ENCODE measurements around the gene LEKR1.

Gene LEKR1

GRCh38 chr3:156834962-156835535 lies 8.9 kb downstream of the LEKR1 start:
- no peaks in the 10 kb centered on the region for H3K27me3 Mint-ChIP-seq (ENCODE audit: low read depth)
- H3K4me3 Mint-ChIP-seq = no peak overlapping the region
- H3K27ac Mint-ChIP-seq = no peak overlapping the region
- no peaks in the 10 kb centered on the region for H3K9me3 Mint-ChIP-seq
- peaks cover 10% of the 10 kb centered on the region for H3K4me1 Mint-ChIP-seq (ENCODE audit: low read depth)
- H3K36me3 Mint-ChIP-seq (ENCODE audit: low read depth) = peaks cover 6% of the 10 kb centered on the region
- no peak for DNase-seq (ENCODE audit: low spot score)

- H3K36me3 Mint-ChIP-seq (ENCODE audit: low read depth) = no peaks in the 10 kb centered on the region
- no peaks in the 10 kb centered on the region for H3K27me3 Mint-ChIP-seq (ENCODE audit: low read depth)
- H3K4me3 Mint-ChIP-seq = no peak overlapping the region
- peaks cover 7% of the 10 kb centered on the region for H3K4me1 Mint-ChIP-seq (ENCODE audit: low read depth)
- no peaks in the 10 kb centered on the region for H3K9me3 Mint-ChIP-seq
- H3K27ac Mint-ChIP-seq = no peak overlapping the region
- DNase-seq (ENCODE audit: low spot score) = no peak
Observed at GRCh38 chr3:156836701-156837100, 10.5 kb downstream of the LEKR1 start.

- Mint-ChIP-seq H3K36me3 (ENCODE audit: low read depth) (no peaks in the 10 kb centered on the region), H3K4me3 (no peak overlapping the region), H3K27ac (no peak overlapping the region), H3K9me3 (no peaks in the 10 kb centered on the region), H3K27me3 (ENCODE audit: low read depth) (peaks cover 4% of the 10 kb centered on the region), H3K4me1 (ENCODE audit: low read depth) (peaks cover 7% of the 10 kb centered on the region)
- no peak for DNase-seq (ENCODE audit: low spot score)
Observed at GRCh38 chr3:156837115-156837514, 11.0 kb downstream of the LEKR1 start.

GRCh38 chr3:156838035-156838434 lies 11.9 kb downstream of the LEKR1 start:
- Mint-ChIP-seq H3K9me3 (no peaks in the 10 kb centered on the region), H3K27ac (no peak overlapping the region), H3K4me1 (ENCODE audit: low read depth) (peaks cover 6% of the 10 kb centered on the region), H3K4me3 (no peak overlapping the region), H3K27me3 (ENCODE audit: low read depth) (peaks cover 12% of the 10 kb centered on the region), H3K36me3 (ENCODE audit: low read depth) (no peaks in the 10 kb centered on the region)
- no peak for DNase-seq (ENCODE audit: low spot score)

- H3K36me3 Mint-ChIP-seq (ENCODE audit: low read depth) = no peaks in the 10 kb centered on the region
- H3K4me1 Mint-ChIP-seq (ENCODE audit: low read depth) = no peaks in the 10 kb centered on the region
- H3K27me3 Mint-ChIP-seq (ENCODE audit: low read depth) = peaks cover 31% of the 10 kb centered on the region
- no peak for DNase-seq (ENCODE audit: low spot score)
- peaks cover 3% of the 10 kb centered on the region for H3K9me3 Mint-ChIP-seq
- no peak overlapping the region for H3K27ac Mint-ChIP-seq
- H3K4me3 Mint-ChIP-seq = no peak overlapping the region
Observed at GRCh38 chr3:156840826-156841689, 14.9 kb downstream of the LEKR1 start.

GRCh38 chr3:156843071-156843808 lies 17.1 kb downstream of the LEKR1 start:
- H3K27ac Mint-ChIP-seq = no peak overlapping the region
- H3K27me3 Mint-ChIP-seq (ENCODE audit: low read depth) = peaks cover 37% of the 10 kb centered on the region
- peaks cover 3% of the 10 kb centered on the region for H3K9me3 Mint-ChIP-seq
- no peak for DNase-seq (ENCODE audit: low spot score)
- no peaks in the 10 kb centered on the region for H3K36me3 Mint-ChIP-seq (ENCODE audit: low read depth)
- no peaks in the 10 kb centered on the region for H3K4me1 Mint-ChIP-seq (ENCODE audit: low read depth)
- no peak overlapping the region for H3K4me3 Mint-ChIP-seq

- peaks cover 3% of the 10 kb centered on the region for H3K9me3 Mint-ChIP-seq
- peaks cover 1% of the 10 kb centered on the region for H3K4me1 Mint-ChIP-seq (ENCODE audit: low read depth)
- no peak for DNase-seq (ENCODE audit: low spot score)
- no peak overlapping the region for H3K4me3 Mint-ChIP-seq
- peaks cover 51% of the 10 kb centered on the region for H3K27me3 Mint-ChIP-seq (ENCODE audit: low read depth)
- H3K36me3 Mint-ChIP-seq (ENCODE audit: low read depth) = no peaks in the 10 kb centered on the region
- H3K27ac Mint-ChIP-seq = no peak overlapping the region
Observed at GRCh38 chr3:156847752-156848448, 21.7 kb downstream of the LEKR1 start.

- no peaks in the 10 kb centered on the region for H3K36me3 Mint-ChIP-seq (ENCODE audit: low read depth)
- peaks cover 19% of the 10 kb centered on the region for H3K27me3 Mint-ChIP-seq (ENCODE audit: low read depth)
- no peaks in the 10 kb centered on the region for H3K9me3 Mint-ChIP-seq
- H3K4me1 Mint-ChIP-seq (ENCODE audit: low read depth) = peaks cover 3% of the 10 kb centered on the region
- H3K4me3 Mint-ChIP-seq = no peak overlapping the region
- DNase-seq (ENCODE audit: low spot score) = no peak
- H3K27ac Mint-ChIP-seq = no peak overlapping the region
Observed at GRCh38 chr3:156859578-156859977, 33.4 kb downstream of the LEKR1 start.

GRCh38 chr3:156860873-156861272 lies 34.7 kb downstream of the LEKR1 start:
- peaks cover 3% of the 10 kb centered on the region for H3K4me1 Mint-ChIP-seq (ENCODE audit: low read depth)
- no peaks in the 10 kb centered on the region for H3K36me3 Mint-ChIP-seq (ENCODE audit: low read depth)
- DNase-seq (ENCODE audit: low spot score) = no peak
- H3K9me3 Mint-ChIP-seq = no peaks in the 10 kb centered on the region
- H3K27ac Mint-ChIP-seq = no peak overlapping the region
- H3K27me3 Mint-ChIP-seq (ENCODE audit: low read depth) = peaks cover 15% of the 10 kb centered on the region
- H3K4me3 Mint-ChIP-seq = no peak overlapping the region

GRCh38 chr3:156862338-156862737 lies 36.2 kb downstream of the LEKR1 start:
- no peak overlapping the region for H3K27ac Mint-ChIP-seq
- DNase-seq (ENCODE audit: low spot score) = no peak
- no peaks in the 10 kb centered on the region for H3K36me3 Mint-ChIP-seq (ENCODE audit: low read depth)
- no peaks in the 10 kb centered on the region for H3K9me3 Mint-ChIP-seq
- peaks cover 10% of the 10 kb centered on the region for H3K27me3 Mint-ChIP-seq (ENCODE audit: low read depth)
- no peak overlapping the region for H3K4me3 Mint-ChIP-seq
- H3K4me1 Mint-ChIP-seq (ENCODE audit: low read depth) = peaks cover 3% of the 10 kb centered on the region

- H3K9me3 Mint-ChIP-seq = no peaks in the 10 kb centered on the region
- no peaks in the 10 kb centered on the region for H3K36me3 Mint-ChIP-seq (ENCODE audit: low read depth)
- H3K27ac Mint-ChIP-seq = no peak overlapping the region
- no peak overlapping the region for H3K4me3 Mint-ChIP-seq
- H3K4me1 Mint-ChIP-seq (ENCODE audit: low read depth) = peaks cover 3% of the 10 kb centered on the region
- H3K27me3 Mint-ChIP-seq (ENCODE audit: low read depth) = peaks cover 18% of the 10 kb centered on the region
- DNase-seq (ENCODE audit: low spot score) = no peak
Observed at GRCh38 chr3:156865732-156866131, 39.6 kb downstream of the LEKR1 start.

GRCh38 chr3:156867174-156867573 lies 41.0 kb downstream of the LEKR1 start:
- H3K27me3 Mint-ChIP-seq (ENCODE audit: low read depth) = peaks cover 24% of the 10 kb centered on the region
- peaks cover 7% of the 10 kb centered on the region for H3K9me3 Mint-ChIP-seq
- no peak for DNase-seq (ENCODE audit: low spot score)
- H3K4me1 Mint-ChIP-seq (ENCODE audit: low read depth) = no peaks in the 10 kb centered on the region
- no peaks in the 10 kb centered on the region for H3K36me3 Mint-ChIP-seq (ENCODE audit: low read depth)
- no peak overlapping the region for H3K4me3 Mint-ChIP-seq
- no peak overlapping the region for H3K27ac Mint-ChIP-seq

GRCh38 chr3:156867920-156868319 lies 41.8 kb downstream of the LEKR1 start:
- no peak for DNase-seq (ENCODE audit: low spot score)
- peaks cover 12% of the 10 kb centered on the region for H3K9me3 Mint-ChIP-seq

GRCh38 chr3:156873906-156874305 lies 47.8 kb downstream of the LEKR1 start:
- Mint-ChIP-seq H3K27me3 (ENCODE audit: low read depth) (peaks cover 23% of the 10 kb centered on the region), H3K27ac (no peak overlapping the region), H3K4me1 (ENCODE audit: low read depth) (no peaks in the 10 kb centered on the region), H3K9me3 (peaks cover 62% of the 10 kb centered on the region), H3K4me3 (no peak overlapping the region), H3K36me3 (ENCODE audit: low read depth) (no peaks in the 10 kb centered on the region)
- no peak for DNase-seq (ENCODE audit: low spot score)

More at GRCh38 chr3:156867920-156868319, 41.8 kb downstream of the LEKR1 start:
- Mint-ChIP-seq H3K4me1 (ENCODE audit: low read depth) (no peaks in the 10 kb centered on the region), H3K27ac (no peak overlapping the region), H3K36me3 (ENCODE audit: low read depth) (no peaks in the 10 kb centered on the region), H3K27me3 (ENCODE audit: low read depth) (peaks cover 24% of the 10 kb centered on the region), H3K4me3 (no peak overlapping the region)
